Peyer's patch (tissue), 4 donors: ENCODE results near the gene NPB. TPM values are rescaled to one million over a fixed set of nuclear protein-coding genes. Genes with fewer than 3 reads are reported as not detected.

ENCODE experiments used
- DNase-seq, 3 donors: peaks; one replicate each; pipeline ENCODE4 v3.0.0-alpha.2; 2017 to 2019
- H3K27ac ChIP-seq, 4 donors: fragments of 200-600 bp; sonication (generic); one replicate each; pipeline ENCODE4 v1.5.1; 2016 to 2019
- H3K27me3 ChIP-seq, 2 donors: fragments of 200-600 bp; sonication (generic); one replicate each; pipeline ENCODE4 v1.5.1; 2019
- H3K36me3 ChIP-seq, 3 donors: fragments of 200-600 bp; sonication (generic); one replicate each; pipeline ENCODE4 v1.5.1; 2016 to 2019
- H3K4me1 ChIP-seq, 4 donors: fragments of 200-600 bp; sonication (generic); one replicate each; pipeline ENCODE4 v1.5.1; 2016 to 2019
- H3K4me3 ChIP-seq, 4 donors: fragments of 200-600 bp; sonication (generic); 1 replicate in 3 of 4; 2 replicates in 1 of 4; pipeline ENCODE4 v1.5.1; 2016 to 2019; ENCODE audit warnings: mild to moderate bottlenecking in 1 of 4
- H3K9me3 ChIP-seq, 4 donors: fragments of 200-600 bp; sonication (generic); one replicate each; pipeline ENCODE4 v1.5.1; 2016 to 2019; ENCODE audit warnings: mild to moderate bottlenecking in 1 of 4
- POLR2A ChIP-seq, 2 donors: fragments of 450-650 bp; IDR thresholded peaks; one replicate each; pipeline ENCODE4 v1.5.1; 2017; ENCODE audit warnings: antibody characterized with exemption in 2 of 2, mild to moderate bottlenecking in 2 of 2, moderate library complexity in 2 of 2
- total RNA-seq, 4 donors: library from RNA; depleted of rRNA; stranded (reverse); fragments of >200 nt; gene quantifications; one replicate each; pipeline ENCODE4 v1.1.0, GENCODE V29; 2016
- TF ChIP-seq, protein P1 (sequence below), 6 experiments: fragments of 450-650 bp in 4 of 6; fragments of 200-600 bp in 2 of 6; sonication (generic) in 1 of 6; IDR thresholded peaks; one replicate each; pipeline ENCODE4 v1.5.1; 2017 to 2019; ENCODE audit warnings: antibody characterized with exemption in 6 of 6, mild to moderate bottlenecking in 3 of 6, moderate library complexity in 1 of 6

Gene NPB
- total RNA-seq, 4 donors from 2014 or later, result 0.76 to 1.6 TPM; not detected in 2

DNA sequence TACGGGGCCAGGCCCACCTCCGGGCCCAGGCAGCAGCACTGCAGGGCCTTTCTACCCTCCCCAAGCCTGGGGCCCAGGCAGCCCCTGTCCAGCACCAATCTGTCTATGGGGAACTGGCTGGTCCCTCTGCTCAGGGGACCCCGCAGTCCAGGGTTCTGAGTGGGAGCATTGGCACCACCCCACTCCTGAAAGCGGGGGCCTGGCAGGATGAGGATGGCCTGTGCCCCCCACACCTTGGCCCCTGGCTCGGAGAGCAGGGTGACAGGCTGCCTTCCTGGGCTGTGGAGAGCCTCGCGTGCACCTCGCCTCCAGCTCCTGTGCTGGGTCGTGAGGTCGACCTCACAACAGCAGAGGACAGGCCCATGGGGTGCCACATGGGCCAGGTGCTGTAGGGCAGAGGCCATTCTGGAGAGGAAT is 1.4 kb downstream of the NPB start:
- Histone ChIP-seq H3K27ac (no peak overlapping the region), H3K36me3 (peaks cover 0 to 63% (median 0%) of the 10 kb centered on the region in 3 donors), H3K9me3 (no peaks in the 10 kb centered on the region), H3K4me3 (no peak overlapping the region), H3K27me3 (no peaks in the 10 kb centered on the region), H3K4me1 (peaks cover 0 to 17% (median 7%) of the 10 kb centered on the region in 4 donors)
- DNase-seq, result peak in 1 of 3 donors; percentile 47
- TF ChIP-seq, protein P1, sequence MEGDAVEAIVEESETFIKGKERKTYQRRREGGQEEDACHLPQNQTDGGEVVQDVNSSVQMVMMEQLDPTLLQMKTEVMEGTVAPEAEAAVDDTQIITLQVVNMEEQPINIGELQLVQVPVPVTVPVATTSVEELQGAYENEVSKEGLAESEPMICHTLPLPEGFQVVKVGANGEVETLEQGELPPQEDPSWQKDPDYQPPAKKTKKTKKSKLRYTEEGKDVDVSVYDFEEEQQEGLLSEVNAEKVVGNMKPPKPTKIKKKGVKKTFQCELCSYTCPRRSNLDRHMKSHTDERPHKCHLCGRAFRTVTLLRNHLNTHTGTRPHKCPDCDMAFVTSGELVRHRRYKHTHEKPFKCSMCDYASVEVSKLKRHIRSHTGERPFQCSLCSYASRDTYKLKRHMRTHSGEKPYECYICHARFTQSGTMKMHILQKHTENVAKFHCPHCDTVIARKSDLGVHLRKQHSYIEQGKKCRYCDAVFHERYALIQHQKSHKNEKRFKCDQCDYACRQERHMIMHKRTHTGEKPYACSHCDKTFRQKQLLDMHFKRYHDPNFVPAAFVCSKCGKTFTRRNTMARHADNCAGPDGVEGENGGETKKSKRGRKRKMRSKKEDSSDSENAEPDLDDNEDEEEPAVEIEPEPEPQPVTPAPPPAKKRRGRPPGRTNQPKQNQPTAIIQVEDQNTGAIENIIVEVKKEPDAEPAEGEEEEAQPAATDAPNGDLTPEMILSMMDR (IDR thresholded peaks at IDR 0.05), result no peak
- no peak for TF ChIP-seq POLR2A (IDR thresholded peaks at IDR 0.05)

DNA sequence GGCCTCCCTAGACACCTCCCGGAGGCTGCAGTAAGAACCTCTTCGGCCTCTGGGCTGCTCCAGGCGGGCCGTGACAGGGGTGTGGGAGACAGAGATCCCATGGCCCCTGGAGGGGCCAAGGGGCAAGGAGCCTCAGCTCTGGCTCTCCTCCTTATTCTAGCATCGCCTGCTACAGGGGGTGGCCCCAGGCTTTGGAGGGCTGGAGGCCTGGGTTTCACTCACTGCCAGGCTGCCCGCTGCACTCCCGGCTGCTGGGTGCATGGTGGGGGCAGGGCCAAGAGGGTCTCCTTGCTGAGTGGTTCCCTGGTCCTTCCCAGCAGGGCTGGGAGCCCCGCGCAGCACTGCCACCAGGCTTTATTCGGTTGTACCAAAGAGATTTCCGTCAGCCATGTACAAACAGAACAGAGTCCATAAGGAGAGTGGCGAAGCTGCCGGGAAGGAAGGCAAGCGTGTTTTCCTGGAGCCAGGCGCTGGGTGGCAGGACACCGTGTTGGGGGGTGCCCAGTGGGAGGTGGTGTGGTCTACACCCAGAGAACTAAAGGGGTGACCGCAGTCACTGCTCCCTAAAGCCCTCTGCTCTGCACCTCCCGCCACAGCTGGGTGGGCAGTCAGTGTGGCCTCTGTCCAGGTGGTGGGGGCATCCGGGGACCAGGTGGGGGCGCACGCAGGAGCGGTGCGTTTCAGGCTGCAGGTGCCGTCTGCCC is 2.0 kb downstream of the NPB start:
- H3K36me3 ChIP-seq, result peaks cover 0 to 63% (median 0%) of the 10 kb centered on the region in 3 donors
- H3K4me3 ChIP-seq, result no peak overlapping the region

GRCh38 chr17:81904600-81905423 is 2.8 kb downstream of the NPB start:
- H3K36me3 ChIP-seq, result peaks cover 0 to 59% (median 0%) of the 10 kb centered on the region in 3 donors
- DNase-seq, result no peak

More for the DNA sequence above, 2.0 kb downstream of the NPB start:
- Histone ChIP-seq H3K4me1 (peaks cover 0 to 17% (median 7%) of the 10 kb centered on the region in 4 donors), H3K27me3 (no peaks in the 10 kb centered on the region), H3K9me3 (no peaks in the 10 kb centered on the region), H3K27ac (no peak overlapping the region)
- TF ChIP-seq POLR2A (IDR thresholded peaks at IDR 0.05), result no peak
- TF ChIP-seq, protein P1 (IDR thresholded peaks at IDR 0.05), result no peak
- DNase-seq, result no peak

GRCh38 chr17:81905424-81905875 is 3.4 kb downstream of the NPB start:
- H3K4me3 ChIP-seq, result no peak overlapping the region
- H3K9me3 ChIP-seq, result no peaks in the 10 kb centered on the region
- no peak overlapping the region for H3K27ac ChIP-seq
- TF ChIP-seq, protein P1 (IDR thresholded peaks at IDR 0.05), result no peak
- no peak for TF ChIP-seq POLR2A (IDR thresholded peaks at IDR 0.05)
- DNase-seq, result no peak
- peaks cover 0 to 26% (median 12%) of the 10 kb centered on the region in 4 donors for H3K4me1 ChIP-seq
- H3K36me3 ChIP-seq, result peaks cover 0 to 52% (median 0%) of the 10 kb centered on the region in 3 donors
- H3K27me3 ChIP-seq, result no peaks in the 10 kb centered on the region

More at GRCh38 chr17:81904600-81905423, 2.8 kb downstream of the NPB start:
- Histone ChIP-seq H3K27ac (no peak overlapping the region), H3K4me1 (peaks cover 0 to 20% (median 9%) of the 10 kb centered on the region in 4 donors), H3K27me3 (no peaks in the 10 kb centered on the region), H3K4me3 (no peak overlapping the region), H3K9me3 (no peaks in the 10 kb centered on the region)
- TF ChIP-seq, protein P1 (IDR thresholded peaks at IDR 0.05), result no peak
- TF ChIP-seq POLR2A (IDR thresholded peaks at IDR 0.05), result no peak

DNA sequence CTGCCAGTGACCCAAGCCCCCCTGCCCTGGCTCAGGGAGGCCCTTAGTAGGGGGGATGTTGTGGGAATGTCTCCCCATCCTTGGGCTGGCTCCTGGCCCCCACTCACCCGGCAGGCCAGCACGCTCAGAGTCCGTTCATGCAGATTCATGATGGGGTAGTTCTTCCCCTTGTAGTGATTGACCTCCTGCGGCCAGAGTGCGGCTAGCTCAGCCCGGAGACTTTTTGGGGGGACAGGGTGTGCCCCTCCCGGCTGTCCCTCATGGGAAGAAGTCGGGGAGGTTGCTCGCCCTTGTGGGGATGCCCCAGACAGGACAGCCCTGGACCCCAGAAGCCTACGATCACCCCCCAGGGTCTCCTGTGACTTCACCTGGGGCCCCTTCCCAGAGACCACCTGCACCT is 4.0 kb downstream of the NPB start:
- Histone ChIP-seq H3K27ac (no peak overlapping the region), H3K36me3 (peaks cover 0 to 51% (median 0%) of the 10 kb centered on the region in 3 donors), H3K4me3 (no peak overlapping the region), H3K27me3 (no peaks in the 10 kb centered on the region), H3K9me3 (no peaks in the 10 kb centered on the region), H3K4me1 (peaks cover 0 to 28% (median 14%) of the 10 kb centered on the region in 4 donors)
- no peak for DNase-seq
- no peak for TF ChIP-seq POLR2A (IDR thresholded peaks at IDR 0.05)
- TF ChIP-seq, protein P1 (IDR thresholded peaks at IDR 0.05), result no peak
